Activated CD4-positive, alpha-beta T cell treated with anti-CD3 and anti-CD28 coated beads, Interleukin-2, amount 50 U/mL, for 16 hours (primary cell): Measurements from ENCODE around the gene HTRA1.

Source experiments
- DNase-seq: peaks from one replicate; pipeline ENCODE4 v3.0.0-alpha.2; 2020

The HTRA1 gene

GRCh38 chr10:122461367-122461728, at the start of gene HTRA1:
Gene HTRA1, plus strand, starts transcription at chr10:122461553. Its CDS starts 100 bp downstream, at chr10:122461653.
- DNase-seq = no peak

GRCh38 chr10:122413327-122413726, 48.0 kb upstream of the HTRA1 start:
- no peak for DNase-seq

GRCh38 chr10:122417667-122418066, 43.7 kb upstream of the HTRA1 start:
- DNase-seq = no peak

GRCh38 chr10:122419016-122419415, 42.3 kb upstream of the HTRA1 start:
- no peak for DNase-seq

GRCh38 chr10:122419876-122420623, 41.3 kb upstream of the HTRA1 start:
- DNase-seq = no peak

- DNase-seq = no peak
Observed at GRCh38 chr10:122420624-122421007, 40.7 kb upstream of the HTRA1 start.

- no peak for DNase-seq
Observed at GRCh38 chr10:122421054-122421625, 40.2 kb upstream of the HTRA1 start.

- no peak for DNase-seq
Observed at GRCh38 chr10:122421742-122422141, 39.6 kb upstream of the HTRA1 start.

- DNase-seq = no peak
Observed at GRCh38 chr10:122422266-122422989, 38.9 kb upstream of the HTRA1 start.

GRCh38 chr10:122424059-122424458, 37.3 kb upstream of the HTRA1 start:
- DNase-seq = no peak

- DNase-seq = no peak
Observed at GRCh38 chr10:122426829-122427228, 34.5 kb upstream of the HTRA1 start.

GRCh38 chr10:122427280-122427679, 34.1 kb upstream of the HTRA1 start:
- no peak for DNase-seq

GRCh38 chr10:122435212-122435827, 26.0 kb upstream of the HTRA1 start:
- DNase-seq = peak; percentile 47

- DNase-seq = no peak
Observed at GRCh38 chr10:122441961-122442360, 19.4 kb upstream of the HTRA1 start.

GRCh38 chr10:122445469-122445868, 15.9 kb upstream of the HTRA1 start:
- no peak for DNase-seq

- DNase-seq = no peak
Observed at GRCh38 chr10:122445904-122446303, 15.4 kb upstream of the HTRA1 start.

- DNase-seq = no peak
Observed at GRCh38 chr10:122446668-122447423, 14.5 kb upstream of the HTRA1 start.

- DNase-seq = no peak
Observed at GRCh38 chr10:122448600-122448999, 12.8 kb upstream of the HTRA1 start.

GRCh38 chr10:122449153-122449552, 12.2 kb upstream of the HTRA1 start:
- no peak for DNase-seq

GRCh38 chr10:122450353-122450990, 10.9 kb upstream of the HTRA1 start:
- no peak for DNase-seq

GRCh38 chr10:122454071-122454470, 7.3 kb upstream of the HTRA1 start:
- DNase-seq = no peak

- no peak for DNase-seq
Observed at GRCh38 chr10:122454603-122455080, 6.7 kb upstream of the HTRA1 start, which contains the start of gene ARMS2. Gene ARMS2, plus strand, starts transcription at chr10:122454653. Its CDS starts 75 bp downstream, at chr10:122454728.
